H1 (cell line): ENCODE measurements around the gene ENDOD1. TPM values are rescaled to one million over a fixed set of nuclear protein-coding genes. Genes with fewer than 3 reads are reported as not detected.

Experiments used
- JUN ChIP-seq: IDR thresholded peaks from 2 replicates; pipeline ENCODE4 v1.6.1; 2011; ENCODE audit warnings: low read depth, mild to moderate bottlenecking, improper control_type of control experiment, low read length
- PHF8 ChIP-seq: fragments of 200-600 bp; sonication (generic); conservative IDR thresholded peaks from 2 replicates; pipeline ENCODE4 v1.7.1; 2012; ENCODE audit warnings: low read depth, mild to moderate bottlenecking, inconsistent platforms, low read length, moderate library complexity
- POLR2AphosphoS5 ChIP-seq: IDR thresholded peaks from 2 replicates; pipeline ENCODE4 v1.6.1; 2011; ENCODE audit warnings: low read depth, low read length
- SUZ12 ChIP-seq: fragments of 200-600 bp; sonication (generic); IDR thresholded peaks from 2 replicates; pipeline ENCODE4 v1.6.1; 2012; ENCODE audit warnings: mild to moderate bottlenecking, inconsistent platforms, low read length, moderate library complexity, mixed read lengths
- YY1 ChIP-seq: IDR thresholded peaks from 2 replicates; pipeline ENCODE4 v1.6.1; 2011; ENCODE audit warnings: low read depth, mild to moderate bottlenecking, low read length
- polyA plus RNA-seq, 7 experiments: library from polyadenylated mRNA; depleted of rRNA in 3 of 7; stranded (reverse) in 5 of 7; unstranded in 2 of 7; fragments of >200 nt in 5 of 7; fragments of 200-250 nt in 2 of 7; gene quantifications; 1 replicate in 5 of 7; 2 replicates in 1 of 7; 4 replicates in 1 of 7; pipeline versions ENCODE4 v1.2.1 to v1.2.3, GENCODE V29; 2011 to 2013; ENCODE audit warnings: missing spikeins in 2 of 7, mixed read lengths in 2 of 7
- total RNA-seq: library from RNA; stranded (reverse); fragmentation: NEBNext Ultra II Directional; extraction: Animal tissue kit (Norgen Biotek cat#: 25700); gene quantifications from 2 replicates; pipeline ENCODE4 v1.2.1, GENCODE V29; 2021

ENDOD1 gene
- total and polyA plus RNA-seq, 2 of the 8 experiments (the other 6 are each of a cell fraction or from before 2014, with no cell fraction given): 1.2 to 2.5 TPM

DNA sequence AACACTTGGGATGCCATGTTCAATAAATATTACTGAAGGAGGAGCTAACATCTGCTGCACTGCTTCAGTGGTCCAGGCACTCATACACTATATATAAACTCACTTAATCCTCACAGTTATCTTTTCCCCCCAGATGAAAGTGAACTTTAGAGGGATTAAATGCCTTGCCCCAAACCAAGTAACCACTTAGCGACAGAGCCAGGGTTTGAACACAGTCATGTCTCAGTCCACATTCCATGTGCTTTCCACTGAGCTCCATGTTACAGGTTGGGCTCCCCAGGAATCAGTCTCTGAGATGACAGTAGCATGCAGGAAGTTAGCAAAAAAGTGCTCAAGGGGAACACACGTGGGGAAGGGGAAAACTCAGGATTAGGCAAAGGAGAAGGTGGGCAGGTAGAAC lies 59.3 kb downstream of the ENDOD1 start (continued):
- no peak for TF ChIP-seq PHF8
- no peak for TF ChIP-seq YY1
- no peak for TF ChIP-seq JUN
- no peak for TF ChIP-seq POLR2AphosphoS5
- no peak for TF ChIP-seq SUZ12
